Naive thymus-derived CD8-positive, alpha-beta T cell (primary cell): ENCODE results near the gene TSGA10IP. TPM values are rescaled to one million over a fixed set of nuclear protein-coding genes. Genes with fewer than 3 reads are reported as not detected.

Experiments
- ATAC-seq, 2 donors: fragments of 150-1000 bp; cut with Tn5 transposase in 1 of 2; sonication (Bioruptor Pico), chemical (Tn5 transposase) in 1 of 2; 1 replicate in 1 of 2; 2 replicates in 1 of 2; pipeline ENCODE4 v1.10.0; 2021; ENCODE audit warnings: mild to moderate bottlenecking in 2 of 2, moderate library complexity in 2 of 2
- POLR2A ChIA-PET: fragments of 350-600 bp; sonication (Branson Sonifier 250); formaldehyde crosslinking; loops from one replicate; lab custom pipeline; 2021; ENCODE audit warnings: antibody characterized with exemption; lab: Charles Lee
- DNase-seq, 10 donors: peaks; one replicate each; pipeline versions ENCODE4 v3.0.0 to v3.0.0-alpha.2; 2020 to 2022
- H3K27ac Mint-ChIP-seq, 10 donors: one replicate each; pipeline ENCODE4 v1.8.0; 2020 to 2022; ENCODE audit warnings: mild to moderate bottlenecking in 10 of 10, mixed read lengths in 10 of 10, moderate library complexity in 4 of 10, inconsistent platforms in 1 of 10
- H3K27me3 Mint-ChIP-seq, 5 donors: one replicate each; pipeline ENCODE4 v1.8.0; 2021 to 2022; ENCODE audit warnings: mixed read lengths in 5 of 5
- H3K36me3 Mint-ChIP-seq, 3 donors: one replicate each; pipeline ENCODE4 v1.8.0; 2020 to 2022; ENCODE audit warnings: mixed read lengths in 3 of 3, mild to moderate bottlenecking in 2 of 3, inconsistent platforms in 1 of 3
- H3K4me1 Mint-ChIP-seq, 4 donors: one replicate each; pipeline ENCODE4 v1.8.0; 2021 to 2022; ENCODE audit warnings: mixed read lengths in 4 of 4
- H3K4me3 Mint-ChIP-seq, 10 donors: one replicate each; pipeline ENCODE4 v1.8.0; 2020 to 2022; ENCODE audit warnings: mild to moderate bottlenecking in 10 of 10, mixed read lengths in 10 of 10, moderate library complexity in 6 of 10, inconsistent platforms in 1 of 10
- H3K9me3 Mint-ChIP-seq, 9 donors: one replicate each; pipeline ENCODE4 v1.8.0; 2020 to 2022; ENCODE audit warnings: mixed read lengths in 9 of 9, mild to moderate bottlenecking in 3 of 9, inconsistent platforms in 1 of 9, moderate library complexity in 1 of 9
- polyA plus RNA-seq, 3 donors: library from polyadenylated mRNA; unstranded; fragments of 300-500 nt; fragmentation: Illumina TruSeq; gene quantifications; one replicate each; pipeline ENCODE4 v1.2.3, GENCODE V29; 2021
- total RNA-seq, 8 experiments: library from RNA in 2 of 8; stranded (reverse) in 2 of 8; gene quantifications; one replicate each; pipeline ENCODE4 v1.2.3 and lab custom pipeline; 2021 to 2026

The TSGA10IP gene
- total and polyA plus RNA-seq, 5 experiments from 2014 or later = not detected

DNA sequence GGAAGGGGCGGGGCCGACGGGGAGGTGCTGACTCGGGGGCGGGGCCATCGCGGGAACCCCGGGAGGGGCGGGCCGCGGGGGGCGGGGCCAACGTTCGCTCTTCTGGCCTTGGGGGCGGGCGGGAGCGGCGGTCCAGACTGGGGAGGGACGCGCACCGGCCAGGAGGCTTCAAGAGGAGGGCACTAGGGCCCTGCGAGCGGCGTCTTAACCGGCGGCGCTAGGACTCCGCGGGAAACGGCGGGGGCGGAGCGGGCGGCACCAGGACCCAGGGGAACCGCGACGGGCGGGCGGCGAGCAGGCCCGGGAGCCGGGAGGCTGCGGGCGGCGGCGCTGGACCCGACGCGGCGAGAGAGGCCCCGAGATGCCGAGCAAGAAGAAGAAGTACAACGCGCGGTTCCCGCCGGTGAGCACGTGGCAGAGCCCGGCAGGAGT lies 26.1 kb upstream of the TSGA10IP start, which contains the start of gene DRAP1:
TSS of gene DRAP1 (plus strand) at position 286 of the 432 bp plus-strand sequence. CDS start at position 362, 76 bp downstream.
- H3K36me3 Mint-ChIP-seq = peaks cover 0 to 36% (median 0%) of the 10 kb centered on the region in 3 donors
- H3K4me3 Mint-ChIP-seq = peak within 1 kb of the TSS; percentile 88 to 97 (median 92)
- peaks cover 19 to 66% (median 49%) of the 10 kb centered on the region in 4 donors for H3K4me1 Mint-ChIP-seq
- DNase-seq (peak; percentile 95 to 100 (median 98)), ATAC-seq (peak; percentile 86 to 92)
- H3K9me3 Mint-ChIP-seq = no peaks in the 10 kb centered on the region
- no peaks in the 10 kb centered on the region for H3K27me3 Mint-ChIP-seq
- POLR2A ChIA-PET = interaction anchor here (0.5 to 7.7 kb wide), 14 partner anchors 9 to 256 kb away, joined by 3 to 183 read pairs (median 7); partner anchors contain the start of genes CCDC85B, CFL1, FIBP and FOSL1
- H3K27ac Mint-ChIP-seq = peak within 1 kb of the TSS; percentile 77 to 96 (median 92)

DNA sequence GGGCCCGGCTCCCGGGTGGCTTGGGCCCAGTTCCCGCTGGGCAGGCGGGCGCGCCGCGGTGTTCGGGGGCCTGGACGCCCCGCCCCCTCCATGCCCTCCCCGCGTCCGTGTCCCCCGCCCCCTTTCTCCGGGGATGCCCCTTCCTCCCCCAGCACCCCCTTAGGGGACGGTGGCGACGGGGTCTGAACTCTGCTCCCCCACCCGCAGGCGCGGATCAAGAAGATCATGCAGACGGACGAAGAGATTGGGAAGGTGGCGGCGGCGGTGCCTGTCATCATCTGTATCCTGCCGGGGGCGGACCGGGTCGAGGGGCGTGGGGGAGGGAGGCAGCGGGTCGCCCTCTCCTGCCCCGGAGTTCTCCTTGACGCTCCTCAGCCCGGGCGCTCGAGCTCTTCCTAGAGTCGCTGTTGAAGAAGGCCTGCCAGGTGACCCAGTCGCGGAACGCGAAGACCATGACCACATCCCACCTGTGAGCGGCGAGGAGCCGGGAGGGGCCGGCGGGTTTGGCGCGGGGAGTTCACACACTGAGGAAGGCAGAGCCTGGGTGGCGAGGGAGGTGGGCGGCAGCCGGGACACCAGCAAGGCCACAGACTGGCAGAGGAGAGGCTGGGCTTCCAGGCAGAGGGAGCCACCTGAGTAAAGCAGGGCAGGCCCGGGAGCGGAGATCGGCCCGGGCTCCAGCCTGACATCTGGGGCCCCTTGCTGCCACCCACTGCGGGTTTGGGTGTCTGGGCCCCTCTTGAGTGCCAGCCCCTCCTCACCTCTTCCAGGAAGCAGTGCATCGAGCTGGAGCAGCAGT lies 25.5 kb upstream of the TSGA10IP start:
- Mint-ChIP-seq H3K27ac (peak overlapping the region; percentile 75 to 95 (median 89)), H3K4me1 (peaks cover 17 to 62% (median 45%) of the 10 kb centered on the region in 4 donors), H3K4me3 (peak overlapping the region; percentile 88 to 97 (median 92)), H3K27me3 (no peaks in the 10 kb centered on the region), H3K9me3 (no peaks in the 10 kb centered on the region), H3K36me3 (peaks cover 0 to 37% (median 0%) of the 10 kb centered on the region in 3 donors)
- POLR2A ChIA-PET = interaction anchor here (0.5 to 7.7 kb wide), 9 partner anchors 8 to 208 kb away, joined by 3 to 183 read pairs (median 3); partner anchors contain the start of genes CCDC85B, FIBP, FOSL1 and KAT5
- DNase-seq = peak in 5 of 10 donors; percentile 35 to 81 (median 64)
- ATAC-seq = peak; percentile 42 to 51

DNA sequence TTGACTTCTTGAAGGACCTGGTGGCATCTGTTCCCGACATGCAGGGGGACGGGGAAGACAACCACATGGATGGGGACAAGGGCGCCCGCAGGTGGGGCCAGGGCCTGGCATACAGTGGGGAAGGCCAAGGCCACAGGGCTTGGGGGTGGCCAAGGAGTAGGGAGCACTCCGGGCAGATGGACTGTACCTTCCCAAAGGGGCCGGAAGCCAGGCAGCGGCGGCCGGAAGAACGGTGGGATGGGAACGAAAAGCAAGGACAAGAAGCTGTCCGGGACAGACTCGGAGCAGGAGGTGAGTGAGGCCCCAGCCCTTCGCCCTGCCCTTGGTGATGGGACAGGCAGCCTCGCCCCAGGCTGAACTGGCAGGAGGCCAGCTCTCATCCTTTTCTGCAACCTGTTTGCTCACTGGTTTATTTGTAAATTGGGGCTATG lies 24.9 kb upstream of the TSGA10IP start:
- Mint-ChIP-seq H3K27me3 (no peaks in the 10 kb centered on the region), H3K36me3 (peaks cover 0 to 37% (median 0%) of the 10 kb centered on the region in 3 donors), H3K9me3 (no peaks in the 10 kb centered on the region), H3K27ac (peak overlapping the region; percentile 67 to 94 (median 88)), H3K4me3 (peak overlapping the region; percentile 88 to 97 (median 92)), H3K4me1 (peaks cover 11 to 55% (median 40%) of the 10 kb centered on the region in 4 donors)
- ATAC-seq (no peak), DNase-seq (no peak)
- POLR2A ChIA-PET = interaction anchor here (0.7 to 7.7 kb wide), 8 partner anchors 7 to 278 kb away, joined by 3 to 183 read pairs (median 3); partner anchors contain the start of genes CCDC85B, FIBP, KAT5 and RELA

DNA sequence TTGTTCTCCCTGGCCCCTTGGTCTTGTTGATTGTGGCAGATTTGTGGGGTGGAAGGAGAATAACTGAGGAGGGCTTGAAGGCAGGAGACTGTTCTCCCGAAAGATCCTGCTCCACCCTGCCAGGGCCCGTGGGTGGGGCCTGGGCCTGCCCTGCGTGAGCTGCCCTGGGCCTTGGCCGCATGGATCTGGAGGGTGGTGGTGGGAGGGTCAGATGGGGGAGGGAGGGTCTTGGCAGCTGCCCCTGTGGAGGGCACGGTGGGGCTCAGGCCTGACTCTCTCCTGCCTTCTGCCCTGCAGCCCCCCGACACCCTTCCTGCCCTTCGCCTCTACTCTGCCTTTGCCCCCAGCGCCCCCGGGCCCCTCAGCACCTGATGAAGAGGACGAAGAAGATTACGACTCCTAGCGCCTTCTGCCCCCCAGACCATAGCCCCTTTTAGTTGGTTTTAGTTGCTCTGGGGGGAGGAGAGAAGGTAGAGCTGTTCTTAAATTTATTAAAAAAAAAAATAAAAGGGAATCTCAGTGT lies 24.2 kb upstream of the TSGA10IP start:
- peaks cover 0 to 37% (median 0%) of the 10 kb centered on the region in 3 donors for H3K36me3 Mint-ChIP-seq
- H3K4me3 Mint-ChIP-seq = peak overlapping the region; percentile 88 to 97 (median 92)
- H3K9me3 Mint-ChIP-seq = no peaks in the 10 kb centered on the region
- H3K27ac Mint-ChIP-seq = peak overlapping the region in 2 of 10 donors; percentile 58 to 80
- H3K27me3 Mint-ChIP-seq = no peaks in the 10 kb centered on the region
- DNase-seq = no peak
- POLR2A ChIA-PET = interaction anchor here (0.6 to 7.7 kb wide), 10 partner anchors 8 to 279 kb away, joined by 3 to 183 read pairs (median 4); partner anchors contain the start of genes CCDC85B, FIBP, FOSL1 and KAT5
- no peak for ATAC-seq
- peaks cover 11 to 55% (median 37%) of the 10 kb centered on the region in 4 donors for H3K4me1 Mint-ChIP-seq

DNA sequence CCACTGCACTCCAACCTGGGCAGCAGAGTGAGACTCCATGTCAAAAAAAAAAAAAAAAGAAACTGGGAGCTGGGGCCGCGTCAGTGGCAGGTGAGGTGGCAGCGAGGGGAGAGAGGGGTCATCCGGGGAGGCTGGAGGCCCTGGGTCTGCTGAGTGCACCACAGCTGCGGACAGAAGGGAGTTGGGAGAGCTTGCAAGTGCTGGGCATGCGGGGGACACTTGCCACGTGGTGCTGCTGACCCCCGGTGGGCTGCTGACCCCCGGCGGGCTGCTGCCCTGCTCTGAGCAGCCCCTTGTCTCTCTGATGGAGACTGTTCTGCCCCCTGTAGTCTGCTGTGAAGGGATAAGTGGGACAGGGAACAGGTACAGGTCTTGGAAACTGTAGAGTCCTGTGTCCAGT lies 23.4 kb upstream of the TSGA10IP start:
- Mint-ChIP-seq H3K27ac (peak overlapping the region in 6 of 10 donors; percentile 37 to 82 (median 56)), H3K9me3 (no peaks in the 10 kb centered on the region), H3K27me3 (no peaks in the 10 kb centered on the region), H3K4me3 (peak overlapping the region in 7 of 10 donors; percentile 32 to 72 (median 50)), H3K36me3 (peaks cover 0 to 34% (median 0%) of the 10 kb centered on the region in 3 donors), H3K4me1 (peaks cover 8 to 49% (median 31%) of the 10 kb centered on the region in 4 donors)
- DNase-seq = no peak
- POLR2A ChIA-PET = interaction anchor here (0.6 to 7.7 kb wide), 7 partner anchors 9 to 259 kb away, joined by 3 to 183 read pairs (median 4); partner anchors contain the start of genes CCDC85B, FIBP, FOSL1 and RELA
- no peak for ATAC-seq

DNA sequence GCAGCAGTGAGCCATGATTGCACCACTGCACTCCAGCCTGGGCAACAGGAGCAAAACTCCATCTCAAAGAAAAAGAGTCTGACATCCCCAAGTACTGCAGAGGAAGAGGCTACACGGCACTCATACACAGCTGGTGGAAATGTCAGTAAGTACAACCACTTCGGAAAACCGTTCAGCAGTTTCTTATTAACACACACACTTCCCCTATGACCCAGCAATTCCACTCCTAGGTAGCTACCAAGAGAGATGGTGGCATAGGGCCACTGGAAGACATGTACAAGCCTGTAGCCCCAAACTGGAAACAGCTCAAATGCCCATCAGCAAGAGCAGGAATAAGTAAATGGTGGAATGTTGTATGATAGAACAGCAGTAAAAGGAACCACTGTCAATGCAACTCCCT lies 22.7 kb upstream of the TSGA10IP start:
- H3K4me1 Mint-ChIP-seq = peaks cover 9 to 49% (median 31%) of the 10 kb centered on the region in 4 donors
- DNase-seq = no peak
- H3K9me3 Mint-ChIP-seq = no peaks in the 10 kb centered on the region
- peak overlapping the region in 6 of 10 donors; percentile 44 to 82 (median 63) for H3K27ac Mint-ChIP-seq
- peak overlapping the region in 7 of 10 donors; percentile 32 to 72 (median 50) for H3K4me3 Mint-ChIP-seq
- H3K27me3 Mint-ChIP-seq = no peaks in the 10 kb centered on the region
- no peak for ATAC-seq
- H3K36me3 Mint-ChIP-seq = peaks cover 0 to 30% (median 0%) of the 10 kb centered on the region in 3 donors
- POLR2A ChIA-PET = interaction anchor here (1.0 to 7.7 kb wide), 7 partner anchors 9 to 63 kb away, joined by 3 to 183 read pairs (median 4); partner anchors contain the start of genes CCDC85B, FIBP and MUS81

DNA sequence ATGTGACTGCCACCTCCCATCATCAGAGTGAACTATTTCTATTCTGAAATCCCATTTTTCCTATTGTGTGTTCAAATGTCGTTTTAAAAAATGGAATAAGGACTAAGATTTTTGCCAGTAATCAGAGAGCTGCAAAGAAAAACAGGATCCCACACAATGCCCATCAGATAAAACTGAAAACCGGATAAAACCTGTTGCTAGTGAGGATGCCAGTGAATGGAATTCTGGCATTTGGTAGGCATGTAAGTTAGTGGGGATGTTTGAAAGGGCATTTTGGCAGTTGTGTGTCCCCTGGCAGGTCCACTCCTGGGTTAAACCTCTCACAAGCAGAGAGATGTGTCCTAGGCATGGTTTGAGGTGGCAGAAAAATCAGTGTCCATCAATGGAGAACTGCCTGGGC lies 19.9 kb upstream of the TSGA10IP start:
- Mint-ChIP-seq H3K4me3 (no peak overlapping the region), H3K4me1 (peaks cover 19 to 58% (median 42%) of the 10 kb centered on the region in 4 donors), H3K27me3 (no peaks in the 10 kb centered on the region), H3K9me3 (no peaks in the 10 kb centered on the region), H3K27ac (peak overlapping the region in 8 of 10 donors; percentile 28 to 80 (median 67)), H3K36me3 (peaks cover 0 to 25% (median 0%) of the 10 kb centered on the region in 3 donors)
- ATAC-seq (no peak), DNase-seq (no peak)
- POLR2A ChIA-PET = no interaction called here

DNA sequence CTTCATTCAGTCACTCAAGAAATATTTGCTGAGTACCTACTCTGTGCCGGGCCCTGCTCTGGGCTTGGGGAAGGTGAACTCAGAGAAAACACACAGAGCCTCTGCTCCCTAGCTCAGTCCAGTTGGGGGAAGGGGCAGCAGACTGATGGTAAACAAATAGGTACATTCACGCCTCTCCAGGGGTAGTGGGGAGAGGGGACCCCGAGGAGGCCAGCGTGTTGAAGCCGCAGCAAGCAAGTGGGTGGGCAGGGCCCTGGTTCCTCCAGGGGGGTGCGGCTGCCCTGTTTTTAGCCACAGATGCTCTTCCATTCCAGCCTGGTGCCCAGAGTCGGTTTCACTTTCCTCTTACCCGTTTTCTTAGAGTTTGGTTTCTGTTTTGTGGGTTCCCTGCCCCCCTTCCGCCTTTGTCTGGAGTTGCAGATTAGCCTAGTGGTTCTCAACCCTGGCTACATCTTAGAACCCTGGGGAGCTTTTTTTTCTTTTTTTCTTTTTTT lies 17.3 kb upstream of the TSGA10IP start:
- ATAC-seq = peak; percentile 92 to 96
- DNase-seq = peak; percentile 49 to 90 (median 77)
- Mint-ChIP-seq H3K27me3 (no peaks in the 10 kb centered on the region), H3K36me3 (peaks cover 0 to 10% (median 0%) of the 10 kb centered on the region in 3 donors), H3K27ac (peak overlapping the region; percentile 88 to 99 (median 97)), H3K4me1 (peaks cover 23 to 61% (median 48%) of the 10 kb centered on the region in 4 donors), H3K9me3 (no peaks in the 10 kb centered on the region), H3K4me3 (peak overlapping the region; percentile 65 to 86 (median 74))
- POLR2A ChIA-PET = interaction anchor here (0.6 to 8.2 kb wide), 18 partner anchors 8 to 666 kb away, joined by 3 to 151 read pairs (median 4); partner anchors contain the start of genes C11orf68, CCDC85B, CFL1 and FIBP

DNA sequence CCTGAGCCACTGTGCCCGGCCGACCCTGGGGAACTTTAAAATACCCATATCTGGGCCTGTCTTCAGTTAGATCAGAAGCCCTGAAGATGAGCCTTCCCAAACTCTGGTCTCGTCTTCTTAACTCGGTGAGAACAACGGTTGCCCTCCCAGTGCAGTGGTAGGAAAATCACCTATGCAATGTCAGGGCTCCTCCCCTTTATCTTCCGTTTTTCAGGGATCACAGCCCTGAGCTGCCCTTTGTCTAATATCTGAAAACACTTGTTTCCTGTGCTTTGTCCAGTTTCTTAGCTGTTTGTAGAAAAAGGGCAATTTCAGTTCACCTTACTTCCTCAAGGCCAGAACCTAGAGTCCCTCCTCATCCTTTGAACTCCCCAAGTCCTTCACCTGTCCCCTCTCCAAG lies 16.6 kb upstream of the TSGA10IP start:
- Mint-ChIP-seq H3K27me3 (no peaks in the 10 kb centered on the region), H3K27ac (peak overlapping the region; percentile 88 to 99 (median 97)), H3K4me1 (peaks cover 23 to 59% (median 47%) of the 10 kb centered on the region in 4 donors), H3K4me3 (peak overlapping the region; percentile 65 to 86 (median 74)), H3K9me3 (no peaks in the 10 kb centered on the region), H3K36me3 (peaks cover 0 to 3% (median 0%) of the 10 kb centered on the region in 3 donors)
- POLR2A ChIA-PET = interaction anchor here (0.6 to 8.2 kb wide), 15 partner anchors 8 to 111 kb away, joined by 3 to 151 read pairs (median 7); partner anchors contain the start of genes C11orf68, CCDC85B, CFL1 and FIBP
- no peak for ATAC-seq
- peak in 1 of 10 donors; percentile 26 for DNase-seq

DNA sequence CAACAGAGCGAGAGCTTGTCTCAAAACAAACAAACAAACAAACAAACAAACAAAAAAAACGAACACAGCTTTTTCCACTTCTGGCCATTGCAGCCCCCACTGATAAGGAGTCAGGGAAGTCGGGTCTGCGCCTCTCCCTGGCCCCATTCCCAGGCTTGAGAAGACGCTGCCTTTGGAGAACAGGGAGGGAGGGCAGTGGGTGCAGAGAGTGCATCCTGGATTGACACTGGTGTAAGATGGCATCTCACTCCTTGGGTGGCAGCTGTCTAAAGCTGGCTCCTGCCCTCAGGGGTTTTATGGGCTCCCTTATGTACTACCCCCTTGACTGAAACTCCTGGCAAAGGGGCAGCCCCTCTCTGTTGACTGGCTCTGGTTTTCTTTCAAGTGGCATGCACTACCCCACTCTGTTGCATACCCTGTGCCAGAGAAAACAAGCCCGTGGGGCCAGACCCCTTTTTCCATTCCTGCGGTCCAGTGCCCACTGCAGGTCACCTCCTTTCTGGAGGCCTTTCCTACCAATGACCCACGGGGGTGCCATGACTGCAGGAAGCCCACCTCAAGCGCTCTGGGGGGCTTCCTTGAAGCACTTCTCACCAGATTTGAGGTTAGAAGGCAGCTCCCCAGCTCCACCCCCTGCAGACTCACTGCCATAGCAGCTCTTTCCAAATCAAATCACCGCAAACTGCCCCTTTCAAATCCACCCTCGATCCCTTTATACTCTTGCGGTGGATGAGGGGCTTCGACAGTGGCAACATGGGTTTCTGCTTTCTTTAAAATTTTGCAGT lies 13.3 kb upstream of the TSGA10IP start:
- Mint-ChIP-seq H3K27ac (peak overlapping the region; percentile 25 to 90 (median 84)), H3K9me3 (no peaks in the 10 kb centered on the region), H3K4me3 (peak overlapping the region in 5 of 10 donors; percentile 12 to 62 (median 51)), H3K27me3 (no peaks in the 10 kb centered on the region), H3K4me1 (peaks cover 22 to 53% (median 42%) of the 10 kb centered on the region in 4 donors), H3K36me3 (no peaks in the 10 kb centered on the region)
- ATAC-seq (peak; percentile 33 to 42), DNase-seq (peak in 6 of 10 donors; percentile 23 to 71 (median 36))
- POLR2A ChIA-PET = interaction anchor here (0.7 to 8.2 kb wide), 14 partner anchors 9 to 72 kb away, joined by 3 to 151 read pairs (median 4); partner anchors contain the start of genes BANF1, CCDC85B, EIF1AD and FIBP

DNA sequence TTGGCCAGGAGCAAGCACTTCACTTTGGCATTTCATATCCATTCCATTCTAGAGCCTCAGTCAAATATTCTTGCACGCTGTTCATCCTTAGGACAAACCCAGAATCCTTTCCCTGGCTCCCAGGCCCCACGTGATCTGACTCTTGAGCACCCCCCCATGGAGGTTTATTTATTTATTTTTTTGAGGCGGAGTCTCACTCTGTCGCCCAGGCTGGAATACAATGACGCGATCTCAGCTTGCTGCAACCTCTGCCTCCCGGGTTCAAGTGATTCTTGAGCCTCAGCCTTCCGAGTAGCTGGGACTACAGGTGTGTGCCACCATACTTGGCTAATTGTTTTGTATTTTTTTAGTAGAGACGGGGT lies 12.7 kb upstream of the TSGA10IP start:
- Mint-ChIP-seq H3K27ac (peak overlapping the region in 9 of 10 donors; percentile 25 to 90 (median 83)), H3K36me3 (no peaks in the 10 kb centered on the region), H3K4me1 (peaks cover 18 to 47% (median 36%) of the 10 kb centered on the region in 4 donors), H3K27me3 (no peaks in the 10 kb centered on the region), H3K4me3 (peak overlapping the region in 4 of 10 donors; percentile 12 to 62 (median 52)), H3K9me3 (no peaks in the 10 kb centered on the region)
- DNase-seq (peak in 1 of 10 donors; percentile 16), ATAC-seq (no peak)
- POLR2A ChIA-PET = interaction anchor here (0.7 to 8.2 kb wide), 10 partner anchors 11 to 73 kb away, joined by 3 to 151 read pairs (median 4); partner anchors contain the start of genes BANF1, CCDC85B, EIF1AD and FIBP
